Stimulated activated CD8-positive, alpha-beta memory T cell treated with anti-CD3 and anti-CD28 coated beads, Interleukin-15, amount 100 ng/mL, for 24 hours (primary cell): ENCODE data around the gene ATXN7L3.
"Not testable (repeated sequence)": the region's sequence is repeated elsewhere in the genome, so short reads cannot be mapped to it uniquely, and the experiment has no call there.

ENCODE experiments used
- DNase-seq: peaks from one replicate; pipeline ENCODE4 v3.0.0-alpha.2; 2020; ENCODE audit warnings: low read depth

Gene ATXN7L3

GRCh38 chr17:44174427-44174826 lies 25.3 kb downstream of the ATXN7L3 start:
- DNase-seq, result no peak

GRCh38 chr17:44171931-44172455 lies 27.7 kb downstream of the ATXN7L3 start:
- DNase-seq, result no peak

GRCh38 chr17:44170499-44171201 lies 29.0 kb downstream of the ATXN7L3 start, which contains the start of gene ASB16:
Gene ASB16 (plus strand): TSS chr17:44170704. CDS start chr17:44170790, 86 bp downstream.
- no peak for DNase-seq

DNA sequence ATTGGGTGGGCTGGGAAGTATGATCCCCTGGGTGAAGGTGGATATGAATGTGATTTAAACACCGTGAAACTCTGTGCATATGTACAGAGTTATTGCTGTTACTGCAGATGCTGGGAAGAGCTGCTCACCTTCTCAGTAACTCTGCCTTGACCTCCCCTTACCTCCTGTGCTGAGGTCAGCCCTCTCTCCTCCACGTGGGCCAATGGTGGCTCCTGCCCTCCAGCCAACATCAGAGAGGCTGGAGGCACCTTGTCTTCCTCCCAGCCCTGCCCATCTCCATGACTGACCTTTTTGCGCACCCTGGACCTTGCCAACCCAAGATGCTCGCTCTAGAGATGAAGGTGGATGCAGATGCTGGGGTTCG lies 29.6 kb downstream of the ATXN7L3 start:
- no peak for DNase-seq

DNA sequence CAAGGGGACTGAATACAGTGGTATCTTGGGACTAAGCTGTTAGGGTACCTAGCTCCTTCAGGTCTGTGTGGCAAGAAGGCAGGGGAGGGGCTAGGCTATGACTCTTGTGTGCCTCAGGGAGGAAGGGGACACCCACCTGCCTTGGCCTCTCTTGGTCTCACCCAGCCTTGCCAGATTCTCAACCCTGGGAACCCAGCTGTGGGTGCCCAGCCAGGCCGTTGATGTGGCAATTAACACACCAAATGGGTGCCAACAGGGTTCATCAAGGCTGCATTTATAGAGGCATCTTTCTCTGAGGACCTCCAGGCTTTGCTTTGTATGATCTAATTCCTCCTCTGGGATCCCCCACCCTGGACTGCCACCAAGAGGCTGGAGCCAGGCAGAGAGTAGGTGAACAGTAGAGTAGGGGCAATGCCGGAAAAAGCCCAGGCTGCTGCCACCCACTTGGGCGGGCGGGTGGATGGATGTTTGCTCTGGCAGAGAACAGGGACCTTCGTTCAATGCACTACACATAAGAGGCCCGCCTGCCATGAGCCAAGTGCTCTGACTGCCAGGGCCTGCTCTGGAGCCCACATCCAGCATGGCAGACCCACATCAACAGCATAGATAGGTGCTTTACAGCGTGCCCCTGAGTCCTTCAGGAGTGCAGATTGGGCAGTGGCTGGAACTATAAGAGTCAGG lies 32.4 kb downstream of the ATXN7L3 start:
- DNase-seq, result no peak

DNA sequence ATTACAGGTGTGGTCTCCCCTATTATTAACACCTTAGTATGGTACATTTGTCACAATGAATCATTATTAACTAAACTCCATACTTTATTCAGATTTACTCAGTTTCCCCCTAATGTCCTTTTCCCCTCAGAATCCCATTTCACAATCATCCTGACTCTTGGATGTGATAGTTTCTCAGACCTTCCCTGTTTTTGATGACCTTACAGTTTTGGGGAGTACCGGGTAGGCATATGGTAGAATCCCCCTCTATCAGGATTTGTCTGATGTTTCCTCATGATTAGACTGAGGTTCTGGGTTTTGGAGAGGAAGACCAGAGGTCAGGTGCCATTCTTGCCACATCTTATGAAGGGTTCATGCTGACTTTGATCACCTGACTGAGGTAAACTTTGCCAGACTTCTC lies 35.2 kb downstream of the ATXN7L3 start:
- DNase-seq, result no peak

GRCh38 chr17:44159519-44160210 lies 40.0 kb downstream of the ATXN7L3 start:
- DNase-seq, result no peak

DNA sequence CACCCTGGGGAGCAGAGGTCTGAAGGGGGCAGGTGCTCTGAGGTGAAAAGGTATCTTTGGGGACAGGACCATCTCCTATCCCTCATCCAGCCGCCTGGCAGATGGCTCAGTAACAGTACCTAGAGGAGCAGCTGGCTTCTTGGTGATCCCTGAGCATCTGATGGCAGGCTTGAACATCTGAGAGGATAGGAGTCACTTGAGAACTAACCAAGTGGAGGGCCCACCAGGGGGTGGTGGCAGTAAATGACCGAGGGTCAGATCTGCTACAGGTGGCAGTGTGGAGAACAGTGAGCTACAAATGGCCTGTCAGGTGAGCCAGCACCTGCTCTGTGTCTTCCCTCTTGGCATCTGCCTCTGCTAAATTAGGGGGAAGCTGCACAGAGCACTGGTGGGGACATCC lies 44.2 kb downstream of the ATXN7L3 start:
- DNase-seq, result no peak

DNA sequence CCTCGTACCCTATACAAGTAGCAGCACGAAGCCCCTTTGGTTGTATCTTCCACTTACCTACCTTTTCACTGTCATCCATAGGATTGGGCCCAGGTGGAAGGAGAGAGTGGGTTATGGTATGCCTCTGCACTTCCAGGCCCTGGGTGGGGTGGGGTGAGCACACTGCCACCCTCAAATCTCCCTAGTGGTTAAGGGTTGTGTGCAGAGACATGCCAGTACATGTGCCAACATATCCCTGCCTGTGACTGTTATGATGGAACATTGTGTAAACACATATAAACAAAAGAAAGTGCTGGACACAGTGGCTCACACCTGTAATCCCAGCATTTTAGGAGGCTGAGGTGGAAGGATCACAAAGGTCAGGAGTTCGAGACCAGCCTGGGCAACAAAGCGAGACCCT lies 46.8 kb downstream of the ATXN7L3 start:
- no peak for DNase-seq

GRCh38 chr17:44149750-44150329 lies 49.8 kb downstream of the ATXN7L3 start:
- DNase-seq, result no peak

DNA sequence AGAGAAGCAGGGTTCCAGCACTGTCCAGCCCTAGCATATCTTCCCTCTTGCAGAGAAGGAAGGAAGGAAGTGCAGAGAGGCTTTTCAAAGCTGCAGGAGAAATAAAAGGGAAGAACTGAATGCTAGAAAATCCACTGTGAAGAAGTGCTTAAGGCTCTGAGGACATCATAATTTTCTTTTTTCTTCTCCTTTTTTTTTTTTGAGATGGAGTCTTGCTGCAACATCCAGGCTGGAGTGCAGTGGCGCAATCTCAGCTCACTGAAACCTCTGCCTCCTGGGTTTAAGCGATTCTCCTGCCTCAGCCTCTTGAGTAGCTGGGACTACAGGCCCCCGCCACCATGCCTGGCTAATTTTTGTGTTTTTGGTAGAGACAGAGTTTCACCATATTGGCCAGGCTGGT lies 50.6 kb downstream of the ATXN7L3 start:
- not testable (repeated sequence) for DNase-seq

GRCh38 chr17:44147812-44148211 lies 51.9 kb downstream of the ATXN7L3 start:
- no peak for DNase-seq

GRCh38 chr17:44146375-44147346 lies 53.0 kb downstream of the ATXN7L3 start:
- DNase-seq, result no peak

- no peak for DNase-seq
Observed at GRCh38 chr17:44144966-44145739, 54.5 kb downstream of the ATXN7L3 start.

GRCh38 chr17:44143921-44144320 lies 55.8 kb downstream of the ATXN7L3 start:
- not testable (repeated sequence) for DNase-seq
